NCI-H345 treated with DMSO at 0.1 percent for 48 hours (cell line): ENCODE results near the gene TMEM135.

Source experiments
- DNase-seq: peaks from one replicate; lab custom pipeline; 2025; ENCODE audit not compliant: unreplicated experiment; lab: John Stamatoyannopoulos, UW

Gene TMEM135

DNA sequence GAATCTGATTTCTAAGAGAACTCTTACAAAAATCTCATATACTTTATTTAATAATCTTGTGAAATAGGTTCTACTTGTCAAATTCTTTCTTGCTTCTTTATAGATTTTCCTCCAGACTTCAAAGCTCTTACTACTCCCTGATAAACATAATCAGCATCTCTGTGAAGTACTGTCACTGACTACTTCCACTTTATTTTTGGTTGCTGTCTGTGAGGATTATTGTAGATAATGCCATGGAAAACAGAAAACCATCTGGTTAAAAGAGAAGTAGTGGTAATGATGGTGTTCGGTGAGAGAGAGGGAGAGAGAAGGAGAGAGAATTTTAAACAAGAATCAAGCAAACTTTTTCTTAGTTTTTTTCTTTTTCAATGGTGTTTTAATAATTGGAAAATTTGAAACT is 152.3 kb downstream of the TMEM135 start:
- no peak for DNase-seq

DNA sequence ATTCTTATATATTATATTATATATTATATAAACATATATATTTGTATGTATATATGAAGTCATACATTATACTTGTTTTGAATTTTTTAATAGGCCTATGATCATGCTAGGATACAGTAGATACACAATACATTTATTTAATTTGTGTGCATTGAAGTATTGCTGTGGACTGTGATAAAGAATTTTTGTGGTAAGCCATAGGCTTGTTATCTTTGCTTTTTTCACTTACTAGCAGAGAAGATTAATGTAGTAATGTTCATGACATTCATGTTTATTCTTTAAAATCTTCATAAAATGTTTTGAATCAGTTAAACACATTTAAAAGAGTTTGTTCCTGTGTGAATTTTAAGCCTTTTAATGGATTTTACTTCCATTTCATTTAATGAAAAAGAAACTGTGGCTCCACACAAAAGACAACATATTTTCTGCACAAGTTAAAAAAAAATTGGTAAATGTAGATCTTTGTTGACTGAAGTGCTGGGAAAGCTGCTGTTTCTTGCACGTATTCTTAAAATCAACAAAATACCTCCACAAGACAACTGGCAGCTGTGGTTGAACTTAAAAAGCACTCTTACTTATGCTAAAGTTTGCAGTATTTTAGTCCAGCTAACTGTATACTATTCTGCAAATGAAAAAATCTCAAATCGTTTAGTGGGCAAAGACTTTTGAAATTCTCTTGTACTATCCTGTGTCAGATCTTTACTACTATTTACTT is 156.2 kb downstream of the TMEM135 start:
- no peak for DNase-seq

DNA sequence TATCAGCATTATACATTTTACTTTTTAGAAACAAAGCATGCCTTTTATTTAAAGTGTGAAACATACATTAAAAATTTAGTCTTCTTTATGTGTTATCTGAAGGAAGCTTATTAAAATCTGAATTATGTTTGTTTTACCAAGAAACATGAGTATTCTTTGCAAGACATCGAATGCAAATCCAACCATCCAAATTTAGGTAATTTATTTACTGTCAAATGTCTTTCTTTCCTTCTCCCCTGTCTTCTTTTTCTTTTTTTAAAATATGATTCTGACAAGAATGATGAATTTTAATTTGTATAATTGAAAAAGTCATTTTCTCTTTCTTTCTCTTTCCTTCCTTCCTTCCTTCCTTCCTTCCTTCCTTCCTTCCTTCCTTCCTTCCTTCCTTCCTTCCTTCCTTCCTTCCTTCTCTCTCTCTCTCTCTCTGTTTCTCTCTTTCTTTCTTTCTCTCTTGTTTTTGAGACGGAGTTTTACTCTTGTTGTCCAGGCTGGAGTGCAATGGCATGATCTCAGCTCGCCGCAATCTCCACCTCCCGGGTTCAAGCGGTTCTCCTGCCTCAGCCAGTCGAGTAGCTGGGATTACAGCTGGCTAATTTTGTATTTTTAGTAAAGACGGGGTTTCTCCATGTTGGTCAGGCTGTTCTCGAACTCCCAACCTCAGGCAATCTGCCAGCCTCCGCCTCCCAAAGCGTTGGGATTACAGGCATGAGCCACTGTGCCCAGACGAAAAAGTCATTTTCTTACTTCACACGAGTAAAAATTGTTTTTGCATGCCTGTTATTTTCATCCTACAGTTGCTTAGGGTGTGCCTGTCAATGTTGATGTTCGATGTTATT is 157.5 kb downstream of the TMEM135 start:
- no peak for DNase-seq

DNA sequence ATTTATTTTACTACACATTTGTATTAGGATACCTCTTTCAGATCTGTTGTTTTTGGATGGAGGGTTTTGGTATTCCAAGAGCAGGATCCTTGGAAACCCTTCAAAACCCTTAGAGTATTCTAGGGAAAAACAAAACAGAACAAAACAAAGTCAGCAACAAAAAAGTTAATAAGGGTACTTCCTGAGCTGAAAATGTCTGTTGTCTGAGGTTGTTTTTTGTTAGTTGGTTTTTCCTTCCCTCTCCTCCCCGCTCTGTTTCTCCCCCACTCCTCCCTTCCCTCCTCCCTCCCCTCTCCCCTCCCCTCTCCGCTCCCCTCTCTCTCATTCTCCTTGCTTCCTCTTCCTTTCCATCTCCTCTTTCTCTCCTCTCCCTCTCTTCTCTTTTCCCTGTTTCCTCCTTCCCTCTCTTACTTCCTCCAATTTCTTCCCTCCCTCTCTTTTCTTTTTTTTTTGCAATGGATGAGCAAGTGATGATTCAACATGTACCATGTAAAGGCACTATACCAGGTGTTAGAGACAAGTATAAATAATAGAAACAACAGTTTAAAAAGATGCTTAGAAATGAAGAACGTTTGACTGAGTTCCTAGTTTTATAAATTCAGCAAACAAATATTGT is 160.6 kb downstream of the TMEM135 start:
- no peak for DNase-seq

DNA sequence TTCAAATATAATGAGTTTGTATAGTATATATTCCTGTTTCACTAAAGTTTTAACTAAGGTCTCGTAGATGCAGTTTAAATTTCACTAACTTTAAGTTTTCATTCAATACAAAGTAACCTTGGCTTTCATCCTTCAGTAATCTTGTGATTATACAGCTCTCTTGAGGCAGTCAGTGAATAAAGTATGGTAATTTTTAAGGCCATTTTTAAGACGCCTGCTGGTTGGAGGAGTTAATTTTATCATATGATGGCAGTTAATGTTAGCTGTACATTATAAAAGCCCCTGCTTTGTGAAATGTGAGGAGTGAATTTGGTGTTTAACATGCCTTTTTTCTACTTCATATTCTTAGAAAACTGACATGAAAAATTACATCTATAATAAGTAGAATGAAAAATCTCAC is 163.6 kb downstream of the TMEM135 start:
- DNase-seq = no peak

DNA sequence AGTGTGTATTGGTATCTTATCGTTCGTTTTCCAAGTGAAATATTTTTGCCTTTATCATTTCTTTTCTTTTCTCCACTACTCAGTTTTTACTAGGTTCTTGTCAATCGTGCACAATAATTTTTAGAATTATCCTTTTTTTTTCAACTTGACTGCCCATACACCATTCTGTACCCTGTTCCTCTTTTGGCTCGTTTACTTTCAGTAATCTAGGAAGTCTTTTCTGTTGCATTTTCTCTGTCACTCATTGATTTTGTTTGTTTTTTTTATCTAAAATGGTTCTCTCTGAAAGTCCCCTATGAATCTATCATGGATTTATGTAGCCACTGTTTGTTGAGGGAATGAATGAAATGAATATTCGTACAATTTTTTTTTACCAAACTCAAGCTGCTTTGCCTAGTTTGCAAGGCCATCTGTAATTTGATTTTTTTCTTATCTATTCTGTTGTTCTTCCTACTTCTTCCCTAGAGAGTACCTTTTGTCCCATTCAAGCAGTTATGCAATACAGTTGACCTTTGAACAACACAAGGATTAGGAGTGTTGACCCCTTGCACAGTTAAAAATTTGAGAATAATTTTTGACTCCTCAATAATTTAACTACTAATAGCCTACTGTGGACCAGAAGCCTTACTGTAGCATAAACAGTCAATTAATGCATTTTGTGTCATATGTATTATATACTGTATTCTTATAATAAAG is 166.3 kb downstream of the TMEM135 start:
- DNase-seq = no peak

DNA sequence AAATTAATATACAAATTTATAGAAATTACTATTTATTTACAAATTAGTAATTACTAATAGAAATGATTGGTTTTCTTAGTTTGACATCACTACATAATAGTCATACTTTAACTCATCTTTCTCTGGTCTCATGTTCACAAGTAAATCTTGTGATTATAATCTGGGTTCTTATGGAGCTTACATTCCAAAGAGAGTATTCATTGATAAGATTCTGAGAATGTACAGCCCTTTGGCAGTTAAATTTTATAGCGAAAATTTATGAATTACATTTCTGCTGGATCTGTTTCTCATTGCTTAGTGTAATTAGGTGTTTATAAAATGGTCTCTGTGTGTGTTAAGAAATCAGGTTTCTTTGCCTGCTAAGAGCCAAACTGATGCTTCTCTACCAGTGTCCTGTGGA is 175.2 kb downstream of the TMEM135 start:
- no peak for DNase-seq

DNA sequence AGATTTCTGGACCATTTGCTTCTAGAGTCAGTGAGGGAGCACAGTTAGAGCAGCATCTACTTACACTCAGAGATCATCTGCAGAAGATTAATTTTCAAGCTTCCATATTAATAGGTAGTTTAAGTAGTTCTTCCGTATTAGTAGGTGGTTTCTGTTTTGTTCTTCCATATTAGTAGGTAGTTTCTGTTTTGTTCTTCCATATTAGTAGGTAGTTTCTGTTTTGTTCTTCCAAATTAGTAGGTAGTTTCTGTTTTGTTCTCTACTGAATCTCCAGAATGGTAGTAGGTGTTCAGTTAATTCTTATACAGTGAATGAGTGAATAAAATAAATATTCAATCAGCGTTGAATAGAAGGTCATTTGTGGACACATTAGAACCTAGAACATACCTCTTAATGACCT is 175.7 kb downstream of the TMEM135 start:
- no peak for DNase-seq

DNA sequence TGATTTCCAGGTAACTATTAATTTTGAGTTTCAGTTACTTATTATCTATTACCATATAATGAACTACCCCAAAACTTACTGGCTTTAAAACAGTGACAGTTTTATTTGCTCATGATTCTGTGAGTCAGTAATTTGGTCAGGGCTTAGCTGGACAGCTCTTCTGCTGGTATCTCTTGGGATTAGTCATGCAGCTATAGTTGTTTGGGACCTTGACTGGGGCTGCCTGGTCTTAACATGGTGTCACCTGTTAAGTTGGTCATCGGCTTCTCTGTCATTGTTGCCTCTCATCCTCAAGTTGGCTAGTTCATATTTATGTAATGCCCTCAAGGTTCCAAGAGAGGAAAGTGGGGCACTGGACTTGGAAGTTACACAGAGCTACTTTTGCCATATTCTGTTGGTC is 177.5 kb downstream of the TMEM135 start:
- DNase-seq = no peak

DNA sequence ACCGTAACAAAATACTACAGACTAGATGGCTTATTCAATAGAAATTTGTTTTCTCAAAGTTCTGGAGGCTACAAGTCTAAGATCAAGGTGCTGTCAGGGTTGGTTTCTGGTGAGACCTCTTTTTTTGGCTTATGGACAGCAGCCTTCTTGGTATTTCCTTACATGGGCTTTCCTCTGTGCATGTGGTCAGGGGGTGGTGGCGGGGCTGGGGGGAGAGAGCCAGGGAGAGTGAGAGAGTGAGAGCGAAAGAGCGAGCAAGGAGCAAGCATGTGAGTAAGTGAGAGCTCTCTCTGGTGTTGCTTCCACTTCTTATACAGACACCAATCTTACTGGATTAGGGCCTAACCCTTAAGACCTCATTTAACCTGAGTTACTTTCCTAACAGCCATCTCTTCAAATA is 181.5 kb downstream of the TMEM135 start:
- DNase-seq = no peak

DNA sequence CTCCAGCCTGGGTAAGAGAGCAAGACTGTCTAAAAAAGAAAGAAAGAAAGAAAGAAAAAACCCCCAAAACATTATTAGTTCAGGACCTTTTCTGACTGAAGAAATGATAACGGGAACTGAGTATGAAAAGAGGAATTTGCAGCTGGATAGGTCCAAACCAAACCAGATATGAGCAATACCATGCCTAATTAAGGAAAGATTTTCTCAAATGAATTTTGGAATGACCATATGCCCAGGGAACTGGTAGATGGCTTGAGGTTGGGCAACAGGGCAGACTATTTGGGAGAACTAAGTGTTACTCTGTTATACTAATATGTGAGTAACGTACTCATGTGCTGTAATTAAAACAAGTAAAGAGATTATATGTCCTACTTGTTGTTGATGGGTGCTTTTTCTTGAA is 186.1 kb downstream of the TMEM135 start:
- DNase-seq = no peak

DNA sequence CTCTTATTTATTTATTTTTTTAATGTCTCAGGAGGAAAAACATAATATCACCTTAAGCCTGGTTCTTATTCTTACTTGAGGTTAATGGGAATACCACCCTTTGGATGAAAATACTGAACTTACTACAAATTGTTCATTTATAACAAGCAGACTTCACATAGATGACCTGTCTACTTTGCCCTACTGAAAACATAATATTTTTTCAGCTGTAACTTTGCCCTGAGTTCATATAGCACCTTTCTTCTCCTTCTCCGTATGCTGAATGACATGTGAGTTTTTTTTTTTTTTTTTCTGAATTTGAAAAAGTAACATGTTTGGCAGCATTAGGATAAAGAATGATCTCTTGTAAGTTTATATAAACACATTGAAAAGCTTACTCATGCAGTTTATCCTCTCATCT is 186.8 kb downstream of the TMEM135 start:
- DNase-seq = no peak

DNA sequence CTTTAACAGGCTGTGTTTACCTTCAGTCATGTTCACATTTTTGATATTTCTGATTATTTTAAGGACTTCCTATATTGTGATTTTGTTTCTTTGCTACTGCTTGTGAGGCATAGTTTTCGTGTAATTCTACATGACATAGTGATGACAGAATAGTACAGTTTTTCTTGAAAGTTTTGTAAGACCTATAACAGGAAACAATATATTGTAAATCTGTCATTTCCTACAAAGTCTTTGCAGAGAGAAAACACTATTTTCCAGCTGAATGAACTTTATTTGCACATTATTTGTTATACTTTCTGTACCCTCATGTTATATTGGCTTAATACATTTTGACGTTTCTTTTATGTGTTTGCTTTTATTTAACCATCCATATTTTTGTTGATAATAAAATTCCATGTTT is 191.1 kb downstream of the TMEM135 start:
- no peak for DNase-seq

DNA sequence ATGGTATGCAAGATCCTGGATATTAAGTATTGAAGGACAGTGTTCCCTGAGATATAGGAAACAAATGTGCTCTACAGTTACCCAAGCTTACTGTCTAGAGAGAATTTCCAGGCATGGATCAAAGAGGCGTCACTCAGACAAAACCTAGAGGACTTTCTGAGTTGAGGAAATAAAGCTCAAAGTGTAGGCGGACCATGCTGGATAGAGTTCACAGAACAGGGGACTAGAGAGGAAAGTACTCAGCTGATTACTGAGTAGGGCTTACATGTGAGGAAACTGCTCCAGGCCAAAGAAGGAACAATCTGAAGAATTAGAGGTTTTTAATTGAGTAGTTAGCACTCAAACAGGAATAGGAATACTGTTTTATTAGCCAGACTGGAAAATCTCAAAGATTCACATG is 193.3 kb downstream of the TMEM135 start:
- no peak for DNase-seq

DNA sequence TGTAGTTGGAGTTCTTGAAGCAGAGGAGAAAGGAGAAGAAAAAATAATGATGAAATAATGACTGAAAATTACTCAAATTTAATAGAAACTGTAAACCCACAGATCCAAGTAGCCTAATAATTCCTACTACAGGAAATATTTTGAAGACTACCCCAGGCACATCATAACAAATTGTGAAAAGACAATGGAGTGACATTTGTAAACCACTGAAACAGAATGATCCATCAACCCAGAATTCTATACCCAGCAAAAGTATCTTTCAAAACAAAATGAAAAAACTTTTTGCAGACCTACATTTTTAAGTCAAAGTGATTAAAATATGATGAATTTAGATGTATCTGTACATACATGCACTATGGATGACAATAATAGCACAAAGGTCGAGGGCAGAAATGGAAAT is 194.6 kb downstream of the TMEM135 start:
- DNase-seq = no peak

DNA sequence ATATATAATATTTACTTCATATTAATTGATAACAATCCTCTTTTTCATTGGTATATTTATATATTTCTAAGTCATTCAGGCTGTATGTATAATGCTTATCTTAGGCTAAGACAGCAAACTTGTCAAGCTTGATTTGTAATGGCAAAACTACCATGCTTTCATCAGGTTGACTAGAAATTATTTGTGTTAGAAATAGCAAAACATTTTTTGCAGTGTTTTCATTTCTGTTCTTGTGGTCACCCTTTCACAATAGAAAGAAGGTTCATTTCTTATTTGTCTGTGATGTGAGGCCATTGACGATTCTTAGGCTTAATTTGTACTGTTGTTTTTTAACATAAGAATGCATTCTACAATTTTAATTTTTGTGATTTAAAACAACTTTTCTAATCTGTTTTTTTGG is 197.6 kb downstream of the TMEM135 start:
- DNase-seq = no peak

DNA sequence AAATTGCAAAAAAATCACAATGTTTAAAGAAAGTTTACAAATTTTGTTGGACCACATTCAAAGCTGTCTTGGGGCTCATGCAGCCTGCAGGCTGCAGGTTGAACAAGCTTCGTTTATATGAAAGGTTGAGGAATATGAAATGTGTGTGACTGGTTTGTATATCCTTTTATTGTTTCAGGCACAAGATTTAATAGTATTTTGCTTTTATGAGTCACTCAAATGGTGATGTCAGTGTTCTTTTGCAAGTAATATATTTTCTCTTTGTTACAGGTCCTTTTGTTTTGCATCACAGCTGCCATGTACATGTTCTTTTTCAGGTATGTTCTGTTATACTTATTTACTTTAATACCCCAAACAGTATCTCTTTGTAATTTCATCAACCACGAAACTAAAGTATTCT is 198.6 kb downstream of the TMEM135 start:
- DNase-seq = no peak

DNA sequence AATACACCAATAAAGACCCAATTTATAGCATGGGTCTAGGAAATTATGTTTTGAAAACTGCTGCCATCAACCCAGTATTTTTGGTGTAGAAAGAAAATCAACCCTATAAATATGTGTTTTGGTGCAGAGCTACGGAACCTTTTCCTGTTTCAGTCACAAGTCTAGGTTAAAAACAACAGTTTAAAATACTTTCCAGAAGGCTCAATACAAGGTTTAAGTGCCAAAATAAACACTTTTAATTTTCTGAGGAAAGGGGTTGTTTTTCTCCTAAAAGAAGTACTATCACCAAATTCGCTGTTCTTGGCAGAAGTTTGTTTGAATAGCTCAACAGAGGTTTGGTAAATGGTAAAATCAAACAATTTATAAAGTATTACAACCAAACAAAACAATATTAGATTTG is 201.3 kb downstream of the TMEM135 start:
- no peak for DNase-seq

DNA sequence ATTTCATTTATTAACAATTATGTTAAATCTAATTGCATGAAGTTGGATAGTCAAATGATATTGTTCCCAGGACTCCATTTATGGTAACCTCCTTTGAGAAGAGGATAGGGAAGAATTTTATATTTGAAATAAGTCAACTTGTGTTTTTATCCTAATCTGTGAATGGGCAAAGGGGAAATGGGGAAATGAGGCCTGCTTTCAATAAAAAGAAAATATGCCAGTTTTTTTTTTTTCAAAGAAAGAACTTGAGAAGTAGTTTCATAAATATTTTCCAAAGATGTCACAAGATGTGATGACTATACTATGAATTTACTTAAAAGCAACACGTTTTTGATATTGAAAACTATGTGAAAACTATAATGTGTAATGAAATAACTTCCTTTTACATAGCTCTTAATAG is 201.8 kb downstream of the TMEM135 start:
- no peak for DNase-seq

DNA sequence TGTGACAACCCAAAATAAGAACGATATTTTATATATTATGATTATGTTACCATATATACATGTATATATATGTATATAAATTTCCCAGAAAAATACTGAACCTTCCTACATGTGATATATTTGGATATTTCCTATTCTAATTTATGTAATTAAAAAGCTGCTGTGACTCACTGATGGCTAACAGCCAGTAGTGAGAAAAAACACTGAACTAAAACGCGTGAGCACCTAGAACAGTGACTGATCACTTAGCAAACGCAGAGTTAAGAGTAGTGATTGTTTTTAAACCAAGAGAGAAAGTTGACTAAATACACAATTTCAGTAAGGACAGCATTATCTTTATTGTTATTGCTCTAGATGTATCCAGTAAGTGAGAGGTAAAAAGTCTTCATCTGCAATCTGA is 213.8 kb downstream of the TMEM135 start:
- DNase-seq = no peak

DNA sequence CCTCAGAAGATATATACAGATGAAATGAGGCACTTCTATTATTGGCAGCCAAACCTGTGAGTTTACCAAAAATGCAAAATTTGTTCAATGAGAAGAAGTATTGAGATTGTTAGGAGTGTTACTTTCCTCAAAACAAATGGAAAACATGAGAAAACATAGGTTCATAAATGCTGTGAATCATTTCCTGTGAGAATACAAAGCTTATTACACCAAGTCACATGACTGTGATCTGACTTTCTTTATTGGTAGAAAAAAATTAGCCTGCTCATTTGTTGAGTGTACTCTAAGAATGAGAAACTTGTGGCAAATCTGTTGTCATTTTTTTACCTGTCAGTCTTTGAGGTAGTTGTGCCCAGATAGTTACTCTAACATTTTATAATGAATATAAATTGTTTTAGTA is 215.1 kb downstream of the TMEM135 start:
- DNase-seq = no peak

DNA sequence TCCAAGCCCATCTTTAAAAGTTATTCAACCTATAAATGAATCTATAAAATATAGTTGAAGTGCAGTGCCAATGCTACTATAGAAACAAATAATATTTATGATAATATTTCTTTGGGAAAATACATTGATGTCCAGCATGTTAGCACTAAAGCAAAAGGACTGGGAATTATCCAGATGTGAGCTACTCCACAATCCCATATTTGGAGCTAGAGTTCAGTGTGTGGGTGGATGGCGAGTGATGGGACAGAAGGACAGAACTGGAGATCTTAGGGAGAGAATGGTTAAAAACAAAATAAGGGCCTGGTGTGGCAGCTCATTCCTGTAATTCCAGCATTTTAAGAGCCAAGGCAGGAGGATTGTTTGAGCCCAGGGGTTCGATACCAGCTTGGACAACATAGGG is 216.8 kb downstream of the TMEM135 start:
- no peak for DNase-seq
